GM18508 (cell line): ENCODE results near the gene DEFB129.
"Not testable (repeated sequence)": the region's sequence is repeated elsewhere in the genome, so short reads cannot be mapped to it uniquely, and the experiment has no call there.

Experiments
- ATAC-seq: cut with Tn5 transposase; IDR thresholded peaks from one replicate; pipeline ENCODE4 v1.9.1; 2021; ENCODE audit warnings: moderate number of reproducible peaks; ENCODE audit not compliant: insufficient read depth, unreplicated experiment

The DEFB129 gene

GRCh38 chr20:251354-251753 is 24.3 kb downstream of the DEFB129 start:
- no peak for ATAC-seq

- ATAC-seq: no peak
Observed at GRCh38 chr20:252801-253200, 25.7 kb downstream of the DEFB129 start.

GRCh38 chr20:253447-253846 is 26.4 kb downstream of the DEFB129 start:
- not testable (repeated sequence) for ATAC-seq

- ATAC-seq: no peak
Observed at GRCh38 chr20:257419-257818, 30.4 kb downstream of the DEFB129 start, which contains the start of gene DEFB132. Gene DEFB132 (plus strand): TSS chr20:257724. CDS start chr20:257779, 55 bp downstream.

- no peak for ATAC-seq
Observed at GRCh38 chr20:258269-258858, 31.3 kb downstream of the DEFB129 start.

- ATAC-seq: no peak
Observed at GRCh38 chr20:258963-259362, 31.9 kb downstream of the DEFB129 start.

GRCh38 chr20:259981-260380 is 32.9 kb downstream of the DEFB129 start:
- no peak for ATAC-seq

- ATAC-seq: no peak
Observed at GRCh38 chr20:263701-264100, 36.6 kb downstream of the DEFB129 start.

GRCh38 chr20:266596-267562 is 39.8 kb downstream of the DEFB129 start:
- no peak for ATAC-seq

- no peak for ATAC-seq
Observed at GRCh38 chr20:270517-270916, 43.5 kb downstream of the DEFB129 start.

GRCh38 chr20:271069-271468 is 44.0 kb downstream of the DEFB129 start:
- no peak for ATAC-seq

- no peak for ATAC-seq
Observed at GRCh38 chr20:271528-271927, 44.5 kb downstream of the DEFB129 start.

GRCh38 chr20:272718-273117 is 45.7 kb downstream of the DEFB129 start:
- no peak for ATAC-seq

- no peak for ATAC-seq
Observed at GRCh38 chr20:273884-274283, 46.8 kb downstream of the DEFB129 start.

GRCh38 chr20:275791-276190 is 48.7 kb downstream of the DEFB129 start:
- ATAC-seq: no peak

GRCh38 chr20:276620-277495 is 49.8 kb downstream of the DEFB129 start:
- no peak for ATAC-seq

- ATAC-seq: no peak
Observed at GRCh38 chr20:277496-277781, 50.4 kb downstream of the DEFB129 start.

- ATAC-seq: no peak
Observed at GRCh38 chr20:278181-278580, 51.1 kb downstream of the DEFB129 start.

GRCh38 chr20:278607-279571 is 51.8 kb downstream of the DEFB129 start:
- no peak for ATAC-seq
